ENCODE measurements around the gene CSTF3.

Gene CSTF3

DNA sequence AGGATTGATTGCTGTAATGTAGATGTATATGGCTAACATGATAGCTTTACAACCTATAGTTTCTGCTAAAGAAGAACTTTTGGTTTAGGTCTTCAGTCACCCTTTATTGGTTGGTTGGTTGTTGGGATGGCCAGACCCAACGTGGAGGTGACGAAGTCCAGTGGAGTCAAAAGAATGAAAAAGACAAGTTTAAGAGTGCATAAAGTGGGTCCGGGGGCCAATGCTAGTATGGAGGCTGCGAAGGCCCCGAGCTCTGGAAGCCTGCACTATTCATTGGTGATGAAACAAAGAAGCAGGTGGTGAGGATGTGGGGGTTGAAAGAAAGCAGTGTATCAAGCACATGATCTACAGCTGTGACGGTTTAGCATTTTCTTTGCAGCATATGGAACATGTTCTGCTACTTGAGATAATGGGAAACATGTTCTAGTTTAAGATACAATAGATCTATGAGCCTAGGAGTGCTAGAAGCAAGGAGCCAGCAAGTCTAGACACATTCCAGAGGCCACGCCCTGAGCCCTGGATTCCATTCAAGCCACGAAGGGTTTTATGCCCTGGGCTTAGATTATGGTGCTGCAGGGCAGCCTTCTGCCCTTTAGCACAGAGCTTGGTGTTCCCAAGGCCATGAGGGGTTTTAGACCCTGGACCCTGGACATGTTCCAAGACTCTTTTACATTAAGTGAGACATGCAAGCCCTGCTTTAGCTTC is 115.6 kb downstream of the CSTF3 start:
- in situ Hi-C loops (cut with MboI; ENCODE audit: low sequenced_read_pairs) = no loop called here

DNA sequence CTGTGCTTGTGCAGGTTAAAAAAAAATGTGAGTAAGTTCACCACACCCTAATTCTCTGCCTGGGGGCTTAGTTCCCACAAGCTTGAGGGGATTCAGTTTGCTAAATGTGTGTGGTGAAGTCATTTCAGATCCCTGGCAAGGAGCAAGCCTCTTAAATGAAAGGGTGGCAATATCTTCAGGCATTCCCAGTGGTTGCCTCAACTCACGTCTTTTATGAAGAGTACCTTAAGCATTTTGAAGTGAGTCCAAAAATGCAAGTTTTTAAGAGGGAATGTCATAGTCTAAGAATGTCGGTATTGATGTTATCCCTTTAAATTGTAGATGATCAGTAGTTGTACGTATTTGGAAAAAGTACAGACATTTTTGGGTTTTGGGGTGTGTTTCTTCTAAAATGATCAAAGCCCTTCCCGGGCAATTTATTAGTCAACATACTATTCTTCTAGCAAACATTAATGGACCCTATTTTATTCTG is 117.0 kb downstream of the CSTF3 start:
- in situ Hi-C loops (cut with MboI; ENCODE audit: low sequenced_read_pairs) = no loop called here

DNA sequence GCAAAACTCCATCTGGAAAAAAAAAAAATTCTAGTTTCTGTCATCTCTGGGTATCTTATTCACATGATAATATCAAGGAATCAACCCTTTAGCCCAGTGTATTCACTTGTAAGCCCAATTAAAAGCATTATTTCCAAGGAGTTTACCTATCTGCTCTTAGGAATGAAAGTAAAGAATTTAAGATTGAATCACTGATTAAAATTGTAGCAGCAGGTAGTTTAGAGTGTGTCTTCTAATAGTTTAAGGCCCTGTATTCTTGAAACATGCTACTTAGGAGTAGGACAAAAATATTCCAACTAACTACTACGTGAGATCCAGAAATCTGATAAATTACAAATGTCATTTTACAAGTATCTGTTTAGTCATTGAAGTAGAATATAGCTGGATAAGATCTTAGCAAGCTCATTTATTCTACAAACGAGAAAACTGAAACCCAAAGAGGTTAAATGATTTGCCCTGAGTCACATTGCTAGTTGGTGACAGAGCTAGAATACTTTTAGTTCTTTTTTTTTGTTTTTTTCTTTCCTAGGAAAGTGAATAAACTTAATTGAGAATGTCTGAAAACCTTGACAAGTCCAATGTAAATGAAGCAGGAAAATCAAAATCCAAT is 118.0 kb downstream of the CSTF3 start:
- in situ Hi-C loops (cut with MboI; ENCODE audit: low sequenced_read_pairs) = no loop called here

DNA sequence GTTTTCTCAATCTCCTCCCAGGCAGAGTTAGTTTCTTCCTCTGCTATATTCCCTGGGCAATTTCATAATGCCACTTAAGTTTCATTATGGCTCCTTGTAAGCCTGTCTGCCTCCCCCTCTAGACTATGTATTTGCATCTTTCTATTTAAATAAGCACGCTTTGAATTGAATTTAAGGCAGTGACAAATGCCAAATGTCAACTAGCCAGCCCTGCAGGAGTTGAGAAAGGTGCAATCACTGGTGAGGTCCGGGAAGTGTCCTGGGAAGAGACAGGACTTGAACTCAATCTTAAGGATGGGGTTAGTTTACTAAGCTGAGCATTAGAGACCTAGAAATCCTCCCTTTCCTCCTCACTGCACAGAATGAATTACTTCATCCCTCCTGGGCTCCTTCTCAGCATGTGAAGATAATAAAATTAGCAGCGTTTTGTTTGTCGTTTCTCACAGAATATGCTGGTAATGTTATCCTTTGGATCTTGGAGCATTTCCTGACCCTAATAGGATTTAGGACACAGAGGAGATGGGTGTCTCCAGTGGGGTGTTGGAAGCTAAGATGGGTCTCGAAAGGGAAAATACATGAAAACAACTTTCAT is 120.3 kb downstream of the CSTF3 start:
- in situ Hi-C loops (cut with MboI; ENCODE audit: low sequenced_read_pairs) = no loop called here

DNA sequence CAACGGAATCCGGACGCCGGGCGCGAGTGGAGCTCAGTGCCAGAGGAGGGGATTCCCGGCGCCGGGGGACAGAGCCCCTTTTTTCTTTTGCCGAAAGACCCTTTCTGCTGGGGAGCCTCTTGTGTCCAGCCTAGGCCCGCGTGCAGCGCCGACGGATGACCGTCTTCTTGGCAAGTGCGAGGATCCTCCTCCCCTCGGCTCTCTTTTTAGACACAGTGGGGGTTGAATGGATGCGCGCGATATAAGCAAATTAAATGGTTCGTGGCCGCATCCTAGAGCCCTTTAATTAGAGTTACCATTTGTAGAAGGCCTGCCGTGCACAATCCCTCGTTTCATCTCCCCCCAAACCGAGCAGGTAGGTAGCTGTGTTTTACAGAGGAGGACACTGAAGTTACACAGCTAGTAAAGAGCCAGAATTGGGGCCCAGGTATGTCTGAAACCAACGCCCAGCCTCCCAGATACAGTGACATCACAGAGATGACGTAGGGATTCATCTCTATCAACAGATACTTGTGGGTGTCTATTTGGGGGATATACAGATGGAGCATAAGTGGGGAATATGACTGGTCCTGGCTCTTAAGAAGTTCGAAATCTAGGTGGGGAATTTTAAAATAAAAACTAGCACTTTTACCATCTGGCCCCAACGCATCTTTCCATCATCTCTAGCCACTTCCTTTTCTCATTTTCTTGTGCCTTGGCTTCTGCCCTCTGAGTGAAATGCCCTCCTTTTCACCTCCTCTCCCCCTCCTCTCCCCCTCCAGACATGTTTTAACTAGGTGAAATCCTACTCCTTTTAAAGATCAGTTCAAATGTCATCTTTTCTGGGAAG is 121.0 kb downstream of the CSTF3 start:
- in situ Hi-C loops (cut with MboI; ENCODE audit: low sequenced_read_pairs) = no loop called here

DNA sequence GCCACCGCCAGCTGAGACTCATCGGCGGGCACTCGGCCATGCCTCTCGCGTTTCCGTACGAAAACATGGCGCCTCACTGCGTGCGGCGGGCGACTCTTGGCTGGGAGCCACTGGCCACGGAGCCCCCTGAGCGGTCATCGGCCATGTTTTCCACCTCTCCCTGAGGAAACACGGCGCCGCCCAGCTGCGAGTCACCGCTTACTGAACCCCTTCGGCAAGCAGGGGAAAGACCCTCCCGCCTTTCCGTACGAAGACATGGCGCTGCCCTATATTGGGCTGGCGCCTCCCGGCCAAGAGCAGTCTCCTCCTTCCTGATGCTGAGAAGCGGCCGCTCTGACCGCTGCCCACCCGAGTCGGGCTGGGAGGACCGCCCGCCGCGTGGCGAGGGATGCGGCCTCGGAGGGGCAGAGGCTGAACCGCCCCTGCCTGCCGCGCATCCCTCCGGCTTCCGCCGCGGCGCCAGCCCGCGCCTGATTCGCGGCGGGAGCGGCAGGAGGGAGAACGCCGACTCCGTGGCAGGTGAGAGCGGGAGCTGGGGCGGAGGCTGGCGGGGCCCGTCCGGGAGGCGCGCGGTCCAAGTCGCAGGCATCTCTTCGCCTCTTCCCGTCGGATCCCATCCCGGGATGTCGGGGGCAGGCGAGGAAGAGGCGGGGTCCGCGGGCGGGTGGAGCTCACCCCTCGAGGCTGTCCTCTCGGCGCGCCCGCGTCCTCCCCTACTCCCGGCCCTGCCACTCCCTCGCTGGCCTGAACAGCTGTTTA is 121.8 kb downstream of the CSTF3 start, which contains the start of gene TCP11L1:
TCP11L1 (plus strand) TSS at position 299 of the 759 bp plus-strand sequence. CDS start 4,202 bp downstream, outside the sequence.
- in situ Hi-C loops (cut with MboI; ENCODE audit: low sequenced_read_pairs) = no loop called here

DNA sequence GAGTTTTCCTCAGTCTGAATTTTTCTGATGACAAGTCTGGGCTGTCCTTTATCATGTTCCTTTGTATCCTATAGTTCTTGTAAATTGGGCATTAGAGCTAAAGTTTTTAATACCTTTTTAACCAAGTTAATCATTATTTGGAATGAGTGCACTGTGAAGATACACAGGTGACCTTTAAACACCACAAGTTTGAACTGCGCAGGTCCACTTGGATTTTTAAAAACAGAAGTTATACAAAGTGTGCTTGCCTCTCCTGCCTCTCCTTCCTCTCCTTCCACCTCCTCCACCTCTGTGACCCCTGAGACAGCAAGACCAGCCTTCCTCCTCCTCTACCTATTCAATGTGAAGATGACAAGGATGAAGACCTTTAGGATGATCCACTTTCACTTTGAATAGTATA is 126.3 kb downstream of the CSTF3 start:
- in situ Hi-C loops (cut with MboI; ENCODE audit: low sequenced_read_pairs) = no loop called here

All from HL-60/S4 treated with phorbol 12-myristate 13-acetate at 8.2 ng/mL for 4 days and 3 days (cell line).